ENCODE data around the gene SYS1.

Gene SYS1

DNA sequence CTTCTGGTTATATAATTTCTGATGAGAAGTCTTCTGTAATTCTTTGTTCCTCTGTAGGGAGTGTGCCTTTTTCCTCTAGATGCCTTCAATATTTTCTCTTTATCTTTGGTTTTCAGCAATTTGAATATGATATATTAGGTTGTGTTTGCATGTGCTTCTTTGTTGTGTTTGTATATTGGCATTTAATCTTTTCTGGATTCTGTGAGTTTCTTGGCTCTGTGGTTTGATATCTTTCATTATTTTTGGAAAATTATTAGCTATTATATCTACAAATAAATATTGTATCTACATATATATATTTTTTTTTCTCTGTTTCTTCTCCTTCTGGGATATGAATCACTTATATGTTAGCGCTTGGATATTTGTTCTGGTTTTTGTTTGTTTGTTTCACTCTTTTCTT, 36.1 kb downstream of the SYS1 start:
- no peak overlapping the region for H3K4me2 ChIP-seq (ENCODE audit: low read depth, low read length, poor library complexity, severe bottlenecking)
- no peaks in the 10 kb centered on the region for H3K4me1 ChIP-seq (ENCODE audit: insufficient read depth, low read length, poor library complexity, severe bottlenecking)
- H4K20me1 ChIP-seq (ENCODE audit: insufficient read depth, low read length, poor library complexity, severe bottlenecking): no peaks in the 10 kb centered on the region
- H3K27me3 ChIP-seq (ENCODE audit: insufficient read depth, low read length, poor library complexity, severe bottlenecking): no peaks in the 10 kb centered on the region
- H3K4me3 ChIP-seq (ENCODE audit: low read length, poor library complexity, severe bottlenecking): no peak overlapping the region
- H2AFZ ChIP-seq (ENCODE audit: low read length): no peak overlapping the region
- H3K79me2 ChIP-seq (ENCODE audit: insufficient read depth, low read length): no peaks in the 10 kb centered on the region
- TF ChIP-seq, protein P1, sequence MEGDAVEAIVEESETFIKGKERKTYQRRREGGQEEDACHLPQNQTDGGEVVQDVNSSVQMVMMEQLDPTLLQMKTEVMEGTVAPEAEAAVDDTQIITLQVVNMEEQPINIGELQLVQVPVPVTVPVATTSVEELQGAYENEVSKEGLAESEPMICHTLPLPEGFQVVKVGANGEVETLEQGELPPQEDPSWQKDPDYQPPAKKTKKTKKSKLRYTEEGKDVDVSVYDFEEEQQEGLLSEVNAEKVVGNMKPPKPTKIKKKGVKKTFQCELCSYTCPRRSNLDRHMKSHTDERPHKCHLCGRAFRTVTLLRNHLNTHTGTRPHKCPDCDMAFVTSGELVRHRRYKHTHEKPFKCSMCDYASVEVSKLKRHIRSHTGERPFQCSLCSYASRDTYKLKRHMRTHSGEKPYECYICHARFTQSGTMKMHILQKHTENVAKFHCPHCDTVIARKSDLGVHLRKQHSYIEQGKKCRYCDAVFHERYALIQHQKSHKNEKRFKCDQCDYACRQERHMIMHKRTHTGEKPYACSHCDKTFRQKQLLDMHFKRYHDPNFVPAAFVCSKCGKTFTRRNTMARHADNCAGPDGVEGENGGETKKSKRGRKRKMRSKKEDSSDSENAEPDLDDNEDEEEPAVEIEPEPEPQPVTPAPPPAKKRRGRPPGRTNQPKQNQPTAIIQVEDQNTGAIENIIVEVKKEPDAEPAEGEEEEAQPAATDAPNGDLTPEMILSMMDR (conservative IDR thresholded peaks at IDR 0.05; ENCODE audit: low read length): no peak
- no peak for TF ChIP-seq EZH2phosphoT487 (IDR thresholded peaks at IDR 0.05; ENCODE audit: borderline replicate concordance)
- no peaks in the 10 kb centered on the region for H3F3A ChIP-seq (ENCODE audit: low read depth)
- H3K9me2 ChIP-seq (replicated peaks; ENCODE audit: low read depth, low read length): no peaks in the 10 kb centered on the region
- no peaks in the 10 kb centered on the region for H3K36me3 ChIP-seq (ENCODE audit: insufficient read depth, low read length)
- H3K9ac ChIP-seq (ENCODE audit: low read depth, low read length, poor library complexity, severe bottlenecking): no peak overlapping the region
- H3K9me3 ChIP-seq (ENCODE audit: insufficient read depth, low read depth, low read length): peaks cover 6% of the 10 kb centered on the region; the same call in 1 of the 2 replicates

DNA sequence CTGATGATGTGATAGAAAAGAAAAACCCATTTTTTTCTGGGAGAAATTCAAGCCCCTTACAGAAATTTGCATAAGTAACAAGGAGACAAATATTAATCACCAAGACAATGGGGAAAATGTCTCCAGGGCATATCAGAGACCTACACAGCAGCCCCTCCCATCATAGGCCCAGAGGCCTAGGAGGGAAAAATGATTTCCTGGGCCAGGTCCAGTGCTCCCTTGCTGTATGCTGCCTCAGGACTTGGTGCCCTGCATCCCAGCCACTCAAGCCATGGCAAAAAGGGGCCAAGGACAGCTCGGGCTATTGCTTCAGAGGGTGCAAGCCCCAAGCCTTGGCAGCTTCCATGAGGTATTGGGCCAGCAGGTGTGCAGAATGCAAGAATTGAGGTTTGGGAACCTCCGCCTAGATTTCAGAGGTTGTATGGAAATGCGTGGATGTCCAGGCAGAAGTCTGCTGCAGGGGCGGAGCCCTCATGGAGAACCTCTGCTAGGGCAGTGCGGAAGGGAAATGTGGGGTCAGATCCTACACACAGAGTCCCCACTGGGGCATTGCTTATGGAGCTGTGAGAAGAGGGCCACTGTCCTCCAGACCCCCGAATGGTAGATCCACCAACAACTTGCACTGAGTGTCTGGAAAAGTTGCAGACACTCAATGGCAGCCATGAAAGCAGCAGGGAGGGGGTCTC, 37.5 kb downstream of the SYS1 start:
- Histone ChIP-seq H3K79me2 (ENCODE audit: insufficient read depth, low read length) (no peaks in the 10 kb centered on the region), H3K4me1 (ENCODE audit: insufficient read depth, low read length, poor library complexity, severe bottlenecking) (no peaks in the 10 kb centered on the region), H3K36me3 (ENCODE audit: insufficient read depth, low read length) (no peaks in the 10 kb centered on the region), H3K4me2 (ENCODE audit: low read depth, low read length, poor library complexity, severe bottlenecking) (no peak overlapping the region), H4K20me1 (ENCODE audit: insufficient read depth, low read length, poor library complexity, severe bottlenecking) (no peaks in the 10 kb centered on the region), H3F3A (ENCODE audit: low read depth) (no peaks in the 10 kb centered on the region), H3K9ac (ENCODE audit: low read depth, low read length, poor library complexity, severe bottlenecking) (no peak overlapping the region), H3K4me3 (ENCODE audit: low read length, poor library complexity, severe bottlenecking) (no peak overlapping the region), H2AFZ (ENCODE audit: low read length) (no peak overlapping the region), H3K9me2 (replicated peaks; ENCODE audit: low read depth, low read length) (no peaks in the 10 kb centered on the region), H3K27me3 (ENCODE audit: insufficient read depth, low read length, poor library complexity, severe bottlenecking) (no peaks in the 10 kb centered on the region), H3K9me3 (ENCODE audit: insufficient read depth, low read depth, low read length) (peaks cover 6% of the 10 kb centered on the region; the same call in 1 of the 2 replicates)
- TF ChIP-seq EZH2phosphoT487 (IDR thresholded peaks at IDR 0.05; ENCODE audit: borderline replicate concordance): no peak
- TF ChIP-seq, protein P1 (conservative IDR thresholded peaks at IDR 0.05; ENCODE audit: low read length): no peak

DNA sequence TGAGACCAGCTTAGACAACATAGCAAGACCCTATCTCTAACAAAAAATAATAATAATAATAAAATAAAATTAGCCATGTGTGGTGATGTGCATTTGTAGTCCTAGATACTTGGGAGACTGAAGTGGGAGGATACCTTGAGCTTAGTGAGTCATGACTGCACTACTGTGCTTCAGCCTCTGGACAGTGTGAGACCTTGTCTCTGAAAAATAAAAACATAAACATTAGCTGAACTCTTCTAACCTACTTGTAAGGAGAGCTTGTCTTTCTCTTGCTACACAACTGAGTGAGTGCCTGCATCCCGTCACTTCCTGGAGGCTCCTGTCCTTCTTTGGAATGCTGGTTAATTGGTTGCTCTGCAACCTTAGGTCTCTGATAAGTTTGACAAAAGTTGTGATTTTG, 40.0 kb downstream of the SYS1 start:
- Histone ChIP-seq H3K36me3 (ENCODE audit: insufficient read depth, low read length) (no peaks in the 10 kb centered on the region), H3K9me3 (ENCODE audit: insufficient read depth, low read depth, low read length) (peaks cover 6% of the 10 kb centered on the region; the same call in 1 of the 2 replicates), H4K20me1 (ENCODE audit: insufficient read depth, low read length, poor library complexity, severe bottlenecking) (no peaks in the 10 kb centered on the region), H3K79me2 (ENCODE audit: insufficient read depth, low read length) (no peaks in the 10 kb centered on the region), H3F3A (ENCODE audit: low read depth) (no peaks in the 10 kb centered on the region), H3K4me3 (ENCODE audit: low read length, poor library complexity, severe bottlenecking) (no peak overlapping the region), H3K9me2 (replicated peaks; ENCODE audit: low read depth, low read length) (no peaks in the 10 kb centered on the region), H3K27me3 (ENCODE audit: insufficient read depth, low read length, poor library complexity, severe bottlenecking) (peaks cover 4% of the 10 kb centered on the region), H3K4me1 (ENCODE audit: insufficient read depth, low read length, poor library complexity, severe bottlenecking) (no peaks in the 10 kb centered on the region), H3K4me2 (ENCODE audit: low read depth, low read length, poor library complexity, severe bottlenecking) (no peak overlapping the region), H2AFZ (ENCODE audit: low read length) (no peak overlapping the region), H3K9ac (ENCODE audit: low read depth, low read length, poor library complexity, severe bottlenecking) (no peak overlapping the region)
- TF ChIP-seq, protein P1 (conservative IDR thresholded peaks at IDR 0.05; ENCODE audit: low read length): no peak
- TF ChIP-seq EZH2phosphoT487 (IDR thresholded peaks at IDR 0.05; ENCODE audit: borderline replicate concordance): no peak

Measured in Loucy (cell line).